ENCODE data around the gene YWHAH.

DNA sequence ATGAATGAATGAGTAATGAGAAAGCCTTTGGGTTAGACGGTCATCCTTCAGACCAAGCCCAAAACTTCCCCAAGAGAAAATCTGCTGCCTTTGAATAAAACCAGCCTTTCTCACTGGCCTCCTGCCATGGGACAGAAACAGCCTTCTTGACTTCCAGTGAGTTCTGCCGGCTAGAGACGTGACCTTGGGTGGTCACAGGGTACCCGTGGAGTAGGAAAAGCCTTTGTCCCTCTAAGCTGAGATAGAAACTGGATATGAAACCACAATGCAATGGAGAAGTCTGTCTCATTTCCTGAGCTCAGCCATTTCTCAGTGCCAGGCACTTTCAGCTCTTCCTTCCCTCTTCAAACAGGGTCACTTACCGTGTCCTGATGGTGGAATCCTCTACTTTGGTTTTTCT, 21.2 kb upstream of the YWHAH start:
- TF ChIP-seq CTCF (IDR thresholded peaks at IDR 0.05): no peak
- TF ChIP-seq EZH2 (IDR thresholded peaks at IDR 0.05; ENCODE audit: borderline replicate concordance, insufficient read depth, low read depth, low read length, poor library complexity, severe bottlenecking): no peak
